HG03520 (cell line): ENCODE measurements around the gene OR4D2.

ENCODE experiments used
- ATAC-seq: cut with Tn5 transposase; IDR thresholded peaks from one replicate; pipeline ENCODE4 v1.9.1; 2021; ENCODE audit warnings: mild to moderate bottlenecking, moderate library complexity; ENCODE audit not compliant: unreplicated experiment

OR4D2 gene

GRCh38 chr17:58207451-58207850, 40.7 kb downstream of the OR4D2 start:
- no peak for ATAC-seq

DNA sequence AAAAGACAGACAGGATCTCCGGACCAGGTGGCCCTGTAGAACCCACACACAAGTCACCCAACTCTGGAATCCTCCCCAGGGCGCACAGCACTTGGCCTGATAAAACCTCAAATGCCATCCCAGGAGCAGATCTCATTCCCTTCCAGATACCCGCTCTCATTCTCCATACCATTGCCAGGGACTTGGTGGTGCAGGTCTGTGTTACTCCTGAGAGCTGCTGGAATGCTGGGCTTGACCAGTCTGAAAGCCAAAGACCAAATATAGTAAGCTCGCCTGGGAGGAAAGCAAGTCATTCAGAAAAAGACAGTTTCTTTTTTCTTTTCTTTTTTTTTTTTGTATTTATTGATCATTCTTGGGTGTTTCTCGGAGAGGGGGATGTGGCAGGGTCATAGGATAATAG, 41.6 kb downstream of the OR4D2 start:
- ATAC-seq, result no peak

DNA sequence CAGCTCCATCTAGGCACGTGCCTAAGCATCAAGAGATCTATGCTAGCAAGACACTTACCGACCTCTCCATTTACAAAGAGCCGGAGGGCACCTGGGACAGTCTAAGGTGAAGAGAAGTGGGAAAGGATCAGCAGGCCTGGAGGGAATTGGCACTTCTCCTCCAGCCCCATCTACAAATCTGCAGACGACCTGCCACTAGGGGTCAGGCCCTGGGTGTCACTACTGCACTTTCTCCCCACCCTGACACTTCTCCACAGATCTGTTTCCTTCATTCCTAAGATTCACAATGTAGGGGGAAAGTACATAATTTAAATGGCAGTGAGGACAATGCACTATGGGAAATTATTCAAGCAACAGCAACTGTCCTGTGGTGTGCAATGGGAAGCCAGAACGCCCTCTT, 44.1 kb downstream of the OR4D2 start:
- ATAC-seq, result no peak

- no peak for ATAC-seq
Measured at GRCh38 chr17:58215685-58216084, 48.9 kb downstream of the OR4D2 start.

DNA sequence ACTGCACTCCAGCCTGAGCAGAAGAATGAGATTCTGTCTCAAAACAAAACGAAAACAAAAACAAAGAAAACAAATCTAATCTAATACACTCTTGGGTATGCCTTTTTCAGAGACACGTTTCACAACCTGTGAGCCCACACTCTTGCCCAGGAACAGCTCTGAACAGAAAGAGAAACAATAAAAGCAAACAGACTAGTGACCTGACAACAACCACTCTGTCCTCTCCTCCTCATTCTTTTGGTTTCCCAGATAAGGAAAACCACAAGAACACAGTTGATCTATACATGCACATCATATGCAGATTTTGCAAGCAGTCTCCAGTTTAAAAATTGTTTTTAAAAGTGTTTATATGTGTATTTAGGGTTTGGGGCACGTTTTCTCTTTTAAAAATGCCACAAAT, 51.0 kb downstream of the OR4D2 start:
- no peak for ATAC-seq

- ATAC-seq, result peak; percentile 93
Measured at GRCh38 chr17:58219007-58219788, 52.4 kb downstream of the OR4D2 start, which contains the start of gene MKS1. TSS of gene MKS1 (minus strand) at chr17:58219255. CDS start at chr17:58219230, 25 bp downstream.

DNA sequence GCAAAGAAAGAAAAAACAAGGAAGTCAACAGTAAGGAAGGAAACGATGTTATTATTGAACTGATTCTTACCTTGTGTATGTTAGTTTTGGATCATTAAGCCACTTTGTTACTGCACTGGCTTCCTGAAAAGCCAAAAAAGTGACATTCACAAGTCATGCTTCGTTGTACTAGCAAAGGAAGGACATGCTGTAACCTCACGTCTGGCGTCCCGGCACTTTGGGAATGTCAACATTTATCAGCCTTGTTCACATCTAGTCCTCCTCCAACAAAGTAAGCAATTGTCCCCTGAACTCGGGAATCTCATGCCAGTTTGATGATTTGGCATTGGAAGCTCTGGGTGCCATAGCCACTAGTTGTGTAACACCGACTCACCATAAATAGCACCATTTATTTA, 53.0 kb downstream of the OR4D2 start:
- ATAC-seq, result no peak
